PC-9 (cell line): ENCODE data around the gene LAMTOR3. TPM values are rescaled to one million over a fixed set of nuclear protein-coding genes. Genes with fewer than 3 reads are reported as not detected.

Experiments
- BruUV-seq: library from RNA; stranded (reverse); fragments of 400-500 nt; replicated peaks from 2 replicates; lab custom pipeline; 2021; lab: Mats Ljungman, UMichigan
- CTCF ChIA-PET: fragments of 300-600 bp; sonication (Branson Sonifier 250); formaldehyde crosslinking; loops from one replicate; lab custom pipeline; 2022; ENCODE audit warnings: antibody characterized with exemption; lab: Charles Lee
- POLR2A ChIA-PET: fragments of 300-600 bp; sonication (Branson Sonifier 250); formaldehyde crosslinking; loops from one replicate; lab custom pipeline; 2022; ENCODE audit warnings: antibody characterized with exemption; ENCODE audit not compliant: unreplicated experiment; lab: Charles Lee
- DNase-seq, 2 experiments: peaks; one replicate each; pipeline versions ENCODE4 v3.0.0 to v3.0.0-alpha.2; 2015 to 2022; ENCODE audit warnings: mixed read lengths in 1 of 2
- H2AFZ ChIP-seq: fragments of 200-600 bp; sonication (generic); 2 replicates; pipeline ENCODE4 v1.8.1; 2017; ENCODE audit warnings: antibody characterized with exemption
- H3F3A ChIP-seq: fragments of 200-600 bp; sonication (generic); 2 replicates; pipeline ENCODE4 v1.8.1; 2017; ENCODE audit warnings: antibody characterized with exemption, mild to moderate bottlenecking, low read depth; ENCODE audit not compliant: insufficient read depth
- H3K27ac ChIP-seq: fragments of 200-600 bp; sonication (generic); 2 replicates; pipeline ENCODE4 v1.6.1; 2016; ENCODE audit warnings: mixed run types
- H3K27me3 ChIP-seq: fragments of 200-600 bp; sonication (generic); 2 replicates; pipeline ENCODE4 v1.6.1; 2016; ENCODE audit warnings: low read depth, mixed run types; ENCODE audit not compliant: insufficient read depth
- H3K36me3 ChIP-seq: fragments of 200-600 bp; sonication (generic); 2 replicates; pipeline ENCODE4 v1.6.1; 2016; ENCODE audit warnings: low read depth, mixed run types
- H3K4me1 ChIP-seq: fragments of 200-600 bp; sonication (generic); replicated peaks from 2 replicates; pipeline ENCODE4 v1.6.1; 2016; ENCODE audit warnings: mixed run types; ENCODE audit not compliant: insufficient read depth
- H3K4me2 ChIP-seq: fragments of 200-600 bp; sonication (generic); 2 replicates; pipeline ENCODE4 v1.6.1; 2017; ENCODE audit warnings: mixed run types
- H3K4me3 ChIP-seq: fragments of 200-600 bp; sonication (generic); 2 replicates; pipeline ENCODE4 v1.6.1; 2016; ENCODE audit warnings: mixed run types
- H3K79me2 ChIP-seq: fragments of 200-600 bp; sonication (generic); 2 replicates; pipeline ENCODE4 v1.6.1; 2017; ENCODE audit warnings: low read depth, mixed run types
- H3K9me2 ChIP-seq: fragments of 200-600 bp; sonication (generic); 2 replicates; pipeline ENCODE4 v1.8.1; 2017; ENCODE audit warnings: mild to moderate bottlenecking; ENCODE audit not compliant: insufficient read depth
- H3K9me3 ChIP-seq: fragments of 200-600 bp; sonication (generic); 2 replicates; pipeline ENCODE4 v1.8.1; 2016; ENCODE audit warnings: low read depth; ENCODE audit not compliant: insufficient read depth
- H4K20me1 ChIP-seq: fragments of 200-600 bp; sonication (generic); 2 replicates; pipeline ENCODE4 v1.8.1; 2017; ENCODE audit not compliant: insufficient read depth
- CTCF ChIP-seq: fragments of 200-600 bp; sonication (generic); conservative IDR thresholded peaks from 2 replicates; pipeline ENCODE4 v1.6.1; 2017; ENCODE audit warnings: mixed run types, antibody characterized with exemption, mild to moderate bottlenecking, moderate library complexity
- EZH2 ChIP-seq: fragments of 200-600 bp; sonication (generic); IDR thresholded peaks from 2 replicates; pipeline ENCODE4 v1.8.0; 2017; ENCODE audit warnings: antibody characterized with exemption, low read depth
- intact Hi-C: fragments of 100-400 bp; cut with micrococcal nuclease; formaldehyde crosslinking; loops from one replicate; pipeline ENCODE4 v1.10.0; 2022; ENCODE audit not compliant: unreplicated experiment
- total RNA-seq: library from RNA; stranded (reverse); gene quantifications from 2 replicates; pipeline ENCODE4 v1.2.3, GENCODE V29; 2021

LAMTOR3 gene
- total RNA-seq, 1 experiment from 2014 or later: 17.4 TPM

- TF ChIP-seq EZH2 (no peak), CTCF (no peak)
- H3K27ac ChIP-seq: no peak overlapping the region
- no peaks in the 10 kb centered on the region for H3K4me1 ChIP-seq
- no peaks in the 10 kb centered on the region; the same call in 1 of the 2 replicates for H3F3A ChIP-seq
- no peaks in the 10 kb centered on the region for H4K20me1 ChIP-seq
- no peaks in the 10 kb centered on the region for H3K27me3 ChIP-seq
- DNase-seq: no peak
- BruUV-seq: no TSS peak
- H3K4me3 ChIP-seq: no peak overlapping the region
- H3K9me3 ChIP-seq: no peaks in the 10 kb centered on the region
- no peak overlapping the region for H2AFZ ChIP-seq
- H3K36me3 ChIP-seq: no peaks in the 10 kb centered on the region
- ChIA-PET CTCF (no interaction called here), POLR2A (no interaction called here)
- no peaks in the 10 kb centered on the region; the same call in 1 of the 2 replicates for H3K9me2 ChIP-seq
- intact Hi-C loops: no loop called here
- no peaks in the 10 kb centered on the region for H3K79me2 ChIP-seq
- H3K4me2 ChIP-seq: no peak overlapping the region
These were observed 45.6 kb downstream of the LAMTOR3 start for GRCh38 chr4:99848591-99849001.

- intact Hi-C loops: no loop called here
- no peaks in the 10 kb centered on the region; the same call in 1 of the 2 replicates for H3K9me2 ChIP-seq
- no peaks in the 10 kb centered on the region; the same call in 1 of the 2 replicates for H3F3A ChIP-seq
- H3K79me2 ChIP-seq: no peaks in the 10 kb centered on the region
- H3K9me3 ChIP-seq: no peaks in the 10 kb centered on the region
- ChIA-PET CTCF (no interaction called here), POLR2A (no interaction called here)
- no peaks in the 10 kb centered on the region for H3K4me1 ChIP-seq
- no peak overlapping the region for H3K4me3 ChIP-seq
- no peaks in the 10 kb centered on the region for H3K36me3 ChIP-seq
- no peak for DNase-seq
- H3K27me3 ChIP-seq: no peaks in the 10 kb centered on the region
- no peak overlapping the region for H3K27ac ChIP-seq
- no peak for TF ChIP-seq CTCF
- no peak for TF ChIP-seq EZH2
- BruUV-seq: no TSS peak
- no peaks in the 10 kb centered on the region for H4K20me1 ChIP-seq
- H2AFZ ChIP-seq: no peak overlapping the region
- H3K4me2 ChIP-seq: no peak overlapping the region
These were observed 46.8 kb downstream of the LAMTOR3 start for GRCh38 chr4:99847362-99847976.

GRCh38 chr4:99846891-99847290, 47.3 kb downstream of the LAMTOR3 start:
- H3K27ac ChIP-seq: no peak overlapping the region
- no TSS peak for BruUV-seq
- H3K4me3 ChIP-seq: no peak overlapping the region
- no peaks in the 10 kb centered on the region for H3K9me3 ChIP-seq
- no peaks in the 10 kb centered on the region for H3K4me1 ChIP-seq
- H2AFZ ChIP-seq: no peak overlapping the region
- no peaks in the 10 kb centered on the region; the same call in 1 of the 2 replicates for H3F3A ChIP-seq
- TF ChIP-seq CTCF (no peak), EZH2 (no peak)
- H3K4me2 ChIP-seq: no peak overlapping the region
- H3K27me3 ChIP-seq: no peaks in the 10 kb centered on the region
- DNase-seq: no peak
- no peaks in the 10 kb centered on the region; the same call in 1 of the 2 replicates for H3K9me2 ChIP-seq
- H3K36me3 ChIP-seq: no peaks in the 10 kb centered on the region
- intact Hi-C loops: no loop called here
- ChIA-PET CTCF (no interaction called here), POLR2A (no interaction called here)
- H4K20me1 ChIP-seq: no peaks in the 10 kb centered on the region
- H3K79me2 ChIP-seq: no peaks in the 10 kb centered on the region
